Measurements from ENCODE around the gene CIAPIN1.
"Not testable (repeated sequence)": the region's sequence is repeated elsewhere in the genome, so short reads cannot be mapped to it uniquely, and the experiment has no call there.

CIAPIN1 gene

GRCh38 chr16:57439947-57440346, 7.2 kb downstream of the CIAPIN1 start:
- DNase-seq = not testable (repeated sequence)

GRCh38 chr16:57435838-57436237, 11.3 kb downstream of the CIAPIN1 start:
- DNase-seq = no peak

- peak; percentile 50 for DNase-seq
Observed at GRCh38 chr16:57434003-57434402, 13.2 kb downstream of the CIAPIN1 start.

- DNase-seq = peak; percentile 33
Observed at GRCh38 chr16:57432989-57433388, 14.2 kb downstream of the CIAPIN1 start.

GRCh38 chr16:57432505-57432904, 14.7 kb downstream of the CIAPIN1 start:
- no peak for DNase-seq

GRCh38 chr16:57430955-57431354, 16.2 kb downstream of the CIAPIN1 start:
- DNase-seq = no peak

GRCh38 chr16:57427824-57428223, 19.4 kb downstream of the CIAPIN1 start:
- no peak for DNase-seq

GRCh38 chr16:57427307-57427706, 19.9 kb downstream of the CIAPIN1 start:
- no peak for DNase-seq

GRCh38 chr16:57426356-57426755, 20.8 kb downstream of the CIAPIN1 start:
- no peak for DNase-seq

- DNase-seq = no peak
Observed at GRCh38 chr16:57424583-57424982, 22.6 kb downstream of the CIAPIN1 start.

GRCh38 chr16:57423152-57423551, 24.0 kb downstream of the CIAPIN1 start:
- no peak for DNase-seq

GRCh38 chr16:57422026-57422944, 24.9 kb downstream of the CIAPIN1 start:
- no peak for DNase-seq

GRCh38 chr16:57419506-57419905, 27.7 kb downstream of the CIAPIN1 start:
- DNase-seq = no peak

- no peak for DNase-seq
Observed at GRCh38 chr16:57416084-57416483, 31.1 kb downstream of the CIAPIN1 start.

- no peak for DNase-seq
Observed at GRCh38 chr16:57413733-57414132, 33.5 kb downstream of the CIAPIN1 start.

GRCh38 chr16:57413301-57413730, 33.9 kb downstream of the CIAPIN1 start:
- no peak for DNase-seq

- DNase-seq = no peak
Observed at GRCh38 chr16:57412584-57412983, 34.6 kb downstream of the CIAPIN1 start.

- no peak for DNase-seq
Observed at GRCh38 chr16:57411362-57411976, 35.7 kb downstream of the CIAPIN1 start.

- no peak for DNase-seq
Observed at GRCh38 chr16:57409870-57410587, 37.2 kb downstream of the CIAPIN1 start.

GRCh38 chr16:57409065-57409464, 38.1 kb downstream of the CIAPIN1 start:
- DNase-seq = no peak

GRCh38 chr16:57407521-57408353, 39.4 kb downstream of the CIAPIN1 start:
- DNase-seq = no peak

GRCh38 chr16:57406881-57407280, 40.3 kb downstream of the CIAPIN1 start:
- no peak for DNase-seq

- DNase-seq = no peak
Observed at GRCh38 chr16:57405097-57405496, 42.1 kb downstream of the CIAPIN1 start.

All from CD4-positive, alpha-beta T cell treated with Interleukin-6 for 4 hours (primary cell).